HG02678 (cell line): ENCODE data around the gene SH3TC2.

Experiments used
- ATAC-seq: cut with Tn5 transposase; IDR thresholded peaks from one replicate; pipeline ENCODE4 v1.9.1; 2021; ENCODE audit warnings: mild to moderate bottlenecking, moderate library complexity; ENCODE audit not compliant: unreplicated experiment

SH3TC2 gene

GRCh38 chr5:149030838-149031397 is 31.9 kb downstream of the SH3TC2 start:
- no peak for ATAC-seq

- ATAC-seq: no peak
Observed at GRCh38 chr5:149030392-149030791, 32.5 kb downstream of the SH3TC2 start.

GRCh38 chr5:149028984-149029383 is 33.9 kb downstream of the SH3TC2 start:
- no peak for ATAC-seq

- no peak for ATAC-seq
Observed at GRCh38 chr5:149028161-149028560, 34.7 kb downstream of the SH3TC2 start.

- ATAC-seq: no peak
Observed at GRCh38 chr5:149027636-149028035, 35.2 kb downstream of the SH3TC2 start.

- ATAC-seq: no peak
Observed at GRCh38 chr5:149024943-149025342, 37.9 kb downstream of the SH3TC2 start.

GRCh38 chr5:149024477-149024876 is 38.4 kb downstream of the SH3TC2 start:
- ATAC-seq: no peak

- ATAC-seq: no peak
Observed at GRCh38 chr5:149022200-149022599, 40.7 kb downstream of the SH3TC2 start.

- ATAC-seq: no peak
Observed at GRCh38 chr5:149019679-149020078, 43.2 kb downstream of the SH3TC2 start.

GRCh38 chr5:149018909-149019443 is 43.9 kb downstream of the SH3TC2 start:
- no peak for ATAC-seq

GRCh38 chr5:149017636-149018035 is 45.2 kb downstream of the SH3TC2 start:
- no peak for ATAC-seq

- ATAC-seq: no peak
Observed at GRCh38 chr5:149015561-149015960, 47.3 kb downstream of the SH3TC2 start.

GRCh38 chr5:149015126-149015525 is 47.7 kb downstream of the SH3TC2 start:
- ATAC-seq: no peak

- no peak for ATAC-seq
Observed at GRCh38 chr5:149014571-149015031, 48.3 kb downstream of the SH3TC2 start.

GRCh38 chr5:149013796-149014195 is 49.1 kb downstream of the SH3TC2 start:
- no peak for ATAC-seq

- no peak for ATAC-seq
Observed at GRCh38 chr5:149012350-149012749, 50.5 kb downstream of the SH3TC2 start.

GRCh38 chr5:149011728-149012127 is 51.1 kb downstream of the SH3TC2 start:
- no peak for ATAC-seq

GRCh38 chr5:149011084-149011483 is 51.8 kb downstream of the SH3TC2 start:
- no peak for ATAC-seq

GRCh38 chr5:149007174-149007573 is 55.7 kb downstream of the SH3TC2 start:
- no peak for ATAC-seq

GRCh38 chr5:149006426-149006825 is 56.4 kb downstream of the SH3TC2 start:
- ATAC-seq: no peak

GRCh38 chr5:149005077-149005892 is 57.6 kb downstream of the SH3TC2 start:
- no peak for ATAC-seq

GRCh38 chr5:149004559-149004958 is 58.3 kb downstream of the SH3TC2 start:
- no peak for ATAC-seq
